HG03442 (cell line): Measurements from ENCODE around the gene C11orf98.

Experiments
- ATAC-seq: cut with Tn5 transposase; IDR thresholded peaks from one replicate; pipeline ENCODE4 v1.9.1; 2021; ENCODE audit warnings: mild to moderate bottlenecking, moderate library complexity; ENCODE audit not compliant: unreplicated experiment

The C11orf98 gene

GRCh38 chr11:62613291-62613778 is 51.7 kb downstream of the C11orf98 start:
- ATAC-seq = no peak
